BLaER1 treated with 17β-estradiol and CSF1 and Interleukin-3, amounts not matched to agents 10 nM and 100 nM (cell line): ENCODE results near the gene NPW.
A peak's percentile ranks its signal among the peaks of the same experiment; 100 is the strongest.
"Not testable (repeated sequence)": the region's sequence is repeated elsewhere in the genome, so short reads cannot be mapped to it uniquely, and the experiment has no call there.

Experiments used
- H3K27ac ChIP-seq, 11 experiments: shearing (Covaris generic); formaldehyde crosslinking; 2 replicates each; pipeline ENCODE4 v1.8.1; 2022
- H3K27me3 ChIP-seq, 11 experiments: shearing (Covaris generic); formaldehyde crosslinking; 2 replicates each; pipeline ENCODE4 v1.8.1; 2022
- H3K36me3 ChIP-seq, 11 experiments: shearing (Covaris generic); formaldehyde crosslinking; 2 replicates each; pipeline ENCODE4 v1.8.1; 2022
- H3K4me1 ChIP-seq, 10 experiments: shearing (Covaris generic); formaldehyde crosslinking; 2 replicates each; pipeline ENCODE4 v1.8.1; 2022
- H3K4me2 ChIP-seq, 11 experiments: shearing (Covaris generic); formaldehyde crosslinking; 2 replicates each; pipeline ENCODE4 v1.8.1; 2022
- H3K4me3 ChIP-seq, 10 experiments: shearing (Covaris generic); formaldehyde crosslinking; 2 replicates each; pipeline ENCODE4 v1.8.1; 2022
- H3K9ac ChIP-seq, 11 experiments: shearing (Covaris generic); formaldehyde crosslinking; 2 replicates each; pipeline ENCODE4 v1.8.1; 2022
- H3K9me3 ChIP-seq, 11 experiments: shearing (Covaris generic); formaldehyde crosslinking; replicated peaks in 1 of 11; 2 replicates each; pipeline ENCODE4 v1.8.1; 2022
- H4K20me1 ChIP-seq, 11 experiments: shearing (Covaris generic); formaldehyde crosslinking; 2 replicates each; pipeline ENCODE4 v1.8.1; 2022
- Cebpa-rat ChIP-seq, 11 experiments: shearing (Covaris generic); IDR thresholded peaks; 2 replicates each; pipeline ENCODE4 v1.8.1; 2022

Gene NPW

GRCh38 chr16:2008631-2009163 is 10.9 kb upstream of the NPW start:
- H3K4me1 ChIP-seq: peaks cover 59 to 78% (median 60%) of the 10 kb centered on the region in 10 experiments
- H4K20me1 ChIP-seq: peaks cover 49 to 57% (median 56%) of the 10 kb centered on the region in 11 experiments
- no peaks in the 10 kb centered on the region for H3K9me3 ChIP-seq
- H3K4me2 ChIP-seq: peak overlapping the region; percentile 94 to 100 (median 98)
- peak in 3 of 11 experiments; percentile 9 to 77 (median 52); a peak in 2 of 22 replicates for TF ChIP-seq Cebpa-rat (IDR thresholded peaks at IDR 0.05)
- H3K36me3 ChIP-seq: peaks cover 0 to 37% (median 20%) of the 10 kb centered on the region in 11 experiments; a peak in 16 of 22 replicates
- peak overlapping the region; percentile 81 to 100 (median 96) for H3K4me3 ChIP-seq
- H3K27me3 ChIP-seq: no peaks in the 10 kb centered on the region
- H3K27ac ChIP-seq: peak overlapping the region; percentile 60 to 97 (median 94)
- peak overlapping the region; percentile 86 to 99 (median 97) for H3K9ac ChIP-seq

DNA sequence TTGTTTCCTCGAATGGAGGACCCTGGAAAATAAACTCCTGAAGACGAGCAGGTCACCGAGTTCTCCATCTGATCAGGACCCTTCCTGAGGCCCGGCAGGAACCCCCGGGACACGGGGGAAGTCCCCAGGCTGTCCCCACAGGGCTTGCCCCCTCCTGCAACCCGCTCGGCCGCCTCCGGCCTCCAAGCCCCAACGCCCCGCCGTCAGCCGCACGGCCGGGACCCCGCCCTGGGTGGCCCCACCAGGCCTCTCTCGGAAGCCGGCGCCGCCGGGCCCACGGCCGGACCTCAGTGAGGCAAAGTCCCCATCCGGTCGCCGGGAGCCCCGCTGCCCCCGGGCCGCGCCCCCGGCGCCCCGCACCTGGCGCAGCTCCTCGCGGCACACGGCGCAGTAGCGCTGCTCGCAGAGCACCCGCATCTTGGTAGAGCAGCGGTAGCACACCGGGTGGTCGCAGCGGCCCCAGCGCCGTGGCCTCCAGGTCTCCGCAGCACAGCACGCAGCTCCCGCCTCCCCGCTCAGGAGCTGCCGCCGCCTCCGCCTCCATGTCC is 10.3 kb upstream of the NPW start:
- Histone ChIP-seq H3K4me3 (peak overlapping the region; percentile 81 to 100 (median 96)), H3K9me3 (no peaks in the 10 kb centered on the region), H3K36me3 (peaks cover 0 to 35% (median 20%) of the 10 kb centered on the region in 11 experiments; a peak in 15 of 22 replicates), H3K4me1 (peaks cover 53 to 76% (median 55%) of the 10 kb centered on the region in 10 experiments), H4K20me1 (peaks cover 44 to 52% (median 50%) of the 10 kb centered on the region in 11 experiments), H3K27me3 (no peaks in the 10 kb centered on the region), H3K4me2 (peak overlapping the region; percentile 94 to 100 (median 98)), H3K27ac (peak overlapping the region; percentile 60 to 97 (median 94)), H3K9ac (peak overlapping the region; percentile 86 to 99 (median 97))
- no peak for TF ChIP-seq Cebpa-rat (IDR thresholded peaks at IDR 0.05)

GRCh38 chr16:2009791-2010510 is 9.6 kb upstream of the NPW start, which contains the start of gene ZNF598:
TSS of gene ZNF598 (minus strand) at chr16:2009821.
- Histone ChIP-seq H4K20me1 (peaks cover 37 to 45% (median 43%) of the 10 kb centered on the region in 11 experiments), H3K36me3 (peaks cover 0 to 32% (median 13%) of the 10 kb centered on the region in 11 experiments; a peak in 14 of 22 replicates), H3K27me3 (no peaks in the 10 kb centered on the region), H3K9ac (peak within 1 kb of the TSS; percentile 86 to 99 (median 97)), H3K4me3 (peak within 1 kb of the TSS; percentile 81 to 100 (median 96)), H3K9me3 (no peaks in the 10 kb centered on the region), H3K4me1 (peaks cover 47 to 76% (median 50%) of the 10 kb centered on the region in 10 experiments), H3K27ac (peak within 1 kb of the TSS; percentile 60 to 97 (median 94)), H3K4me2 (peak within 1 kb of the TSS; percentile 94 to 100 (median 98))
- TF ChIP-seq Cebpa-rat (IDR thresholded peaks at IDR 0.05): no peak

DNA sequence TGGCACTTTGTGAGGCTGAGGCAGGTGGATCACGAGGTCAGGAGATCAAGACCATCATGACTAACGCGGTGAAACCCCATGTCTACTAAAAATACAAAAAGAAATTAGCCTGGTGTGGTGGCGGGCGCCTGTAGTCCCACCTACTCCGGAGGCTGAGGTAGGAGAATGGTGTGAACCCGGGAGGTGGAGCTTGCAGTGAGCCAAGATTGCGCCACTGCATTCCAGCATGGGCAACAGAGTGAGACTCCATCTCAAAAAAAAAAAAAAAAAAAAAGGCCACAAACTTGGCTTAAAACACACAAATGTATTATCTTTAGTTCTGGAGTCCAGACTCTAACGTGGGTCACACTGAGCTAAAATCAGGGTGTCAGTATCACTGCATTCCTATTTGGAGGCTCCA is 7.9 kb upstream of the NPW start:
- peaks cover 0 to 16% (median 10%) of the 10 kb centered on the region in 11 experiments; a peak in 14 of 22 replicates for H3K36me3 ChIP-seq
- not testable (repeated sequence) for H3K4me3 ChIP-seq, H3K9me3 ChIP-seq, H3K27ac ChIP-seq, H3K9ac ChIP-seq, H3K27me3 ChIP-seq
- H4K20me1 ChIP-seq: peaks cover 19 to 27% (median 26%) of the 10 kb centered on the region in 11 experiments
- peak overlapping the region in 3 of 11 experiments; percentile 5 to 96 (median 93); a peak in 4 of 22 replicates for H3K4me2 ChIP-seq
- peaks cover 43 to 76% (median 50%) of the 10 kb centered on the region in 10 experiments for H3K4me1 ChIP-seq

DNA sequence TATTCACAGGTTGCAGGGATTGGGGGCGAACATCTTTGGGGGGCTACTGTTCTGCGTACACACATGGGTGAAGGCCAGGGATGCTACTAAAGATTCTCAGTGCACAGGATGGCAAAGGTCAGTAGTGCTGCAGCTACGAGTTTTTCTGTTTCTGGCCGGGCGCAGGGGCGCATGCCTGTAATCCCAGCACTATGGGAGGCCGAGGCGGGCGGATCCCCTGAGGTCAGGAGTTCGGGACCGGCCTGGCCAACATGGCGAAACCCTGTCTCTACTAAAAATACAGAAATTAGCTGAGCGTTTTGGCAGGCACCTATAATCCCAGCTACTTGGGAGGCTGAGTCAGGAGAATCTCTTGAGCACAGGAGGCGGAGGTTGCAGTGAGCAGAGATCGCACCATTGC is 6.1 kb upstream of the NPW start:
- H3K36me3 ChIP-seq: no peaks in the 10 kb centered on the region

GRCh38 chr16:2015117-2015946 is 4.3 kb upstream of the NPW start:
- TF ChIP-seq Cebpa-rat (IDR thresholded peaks at IDR 0.05): peak in 6 of 11 experiments; percentile 8 to 86 (median 46); a peak in 8 of 22 replicates
- H3K9ac ChIP-seq: peak overlapping the region; percentile 27 to 77 (median 58); a peak in 19 of 22 replicates
- H3K4me3 ChIP-seq: no peak overlapping the region
- no peaks in the 10 kb centered on the region for H3K36me3 ChIP-seq
- H4K20me1 ChIP-seq: peaks cover 0 to 4% (median 0%) of the 10 kb centered on the region in 11 experiments; a peak in 3 of 22 replicates
- H3K4me1 ChIP-seq: peaks cover 31 to 72% (median 40%) of the 10 kb centered on the region in 10 experiments
- H3K4me2 ChIP-seq: peak overlapping the region; percentile 30 to 79 (median 52)
- peak overlapping the region in 9 of 11 experiments; percentile 47 to 89 (median 59); a peak in 16 of 22 replicates for H3K27ac ChIP-seq
- no peaks in the 10 kb centered on the region for H3K9me3 ChIP-seq
- peaks cover 19 to 32% (median 28%) of the 10 kb centered on the region in 11 experiments for H3K27me3 ChIP-seq

More for the DNA sequence above, 6.1 kb upstream of the NPW start:
- Histone ChIP-seq H3K9ac (peak overlapping the region in 2 of 11 experiments; percentile 8 to 14; a peak in 1 of 22 replicates), H4K20me1 (peaks cover 1 to 9% (median 8%) of the 10 kb centered on the region in 11 experiments; a peak in 21 of 22 replicates), H3K27me3 (peaks cover under 1 to 14% (median 10%) of the 10 kb centered on the region in 11 experiments; a peak in 19 of 22 replicates), H3K4me3 (no peak overlapping the region), H3K9me3 (no peaks in the 10 kb centered on the region), H3K4me1 (peaks cover 25 to 63% (median 33%) of the 10 kb centered on the region in 10 experiments), H3K27ac (peak overlapping the region in 3 of 11 experiments; percentile 10 to 89 (median 13); a peak in 2 of 22 replicates), H3K4me2 (no peak overlapping the region; a peak in 1 of 22 replicates)
- TF ChIP-seq Cebpa-rat (IDR thresholded peaks at IDR 0.05): no peak

DNA sequence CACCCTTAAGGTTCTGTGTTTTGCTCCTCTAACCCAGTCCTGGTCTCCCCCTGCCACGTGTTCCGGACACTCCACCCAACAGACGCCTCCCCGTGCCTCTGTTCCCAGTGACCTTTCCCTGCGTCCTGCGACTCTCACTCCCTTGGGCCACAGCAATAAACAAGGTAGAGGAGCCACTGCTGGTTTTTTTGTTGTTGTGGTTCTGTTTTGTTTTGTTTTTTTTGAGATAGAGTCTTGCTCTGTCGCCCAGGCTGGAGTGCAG is 3.7 kb upstream of the NPW start:
- Histone ChIP-seq H3K4me2 (peak overlapping the region; percentile 30 to 79 (median 52)), H3K27me3 (peaks cover 24 to 37% (median 33%) of the 10 kb centered on the region in 11 experiments), H3K27ac (peak overlapping the region in 9 of 11 experiments; percentile 47 to 89 (median 59); a peak in 16 of 22 replicates), H3K4me1 (peaks cover 29 to 72% (median 36%) of the 10 kb centered on the region in 10 experiments), H3K4me3 (no peak overlapping the region), H3K9ac (peak overlapping the region; percentile 27 to 77 (median 58); a peak in 19 of 22 replicates), H4K20me1 (peaks cover 0 to 5% (median 0%) of the 10 kb centered on the region in 11 experiments; a peak in 3 of 22 replicates), H3K9me3 (no peaks in the 10 kb centered on the region), H3K36me3 (no peaks in the 10 kb centered on the region)
- TF ChIP-seq Cebpa-rat (IDR thresholded peaks at IDR 0.05): no peak

- Histone ChIP-seq H4K20me1 (peaks cover 0 to 5% (median 0%) of the 10 kb centered on the region in 11 experiments; a peak in 3 of 22 replicates), H3K4me2 (peak overlapping the region in 10 of 11 experiments; percentile 30 to 79 (median 52); a peak in 19 of 22 replicates), H3K4me1 (peaks cover 28 to 66% (median 35%) of the 10 kb centered on the region in 10 experiments), H3K9ac (peak overlapping the region in 7 of 11 experiments; percentile 40 to 77 (median 62); a peak in 10 of 22 replicates), H3K36me3 (no peaks in the 10 kb centered on the region), H3K27ac (peak overlapping the region in 6 of 11 experiments; percentile 47 to 89 (median 70); a peak in 10 of 22 replicates), H3K4me3 (no peak overlapping the region), H3K27me3 (peaks cover 30 to 43% (median 39%) of the 10 kb centered on the region in 11 experiments), H3K9me3 (no peaks in the 10 kb centered on the region)
- TF ChIP-seq Cebpa-rat (IDR thresholded peaks at IDR 0.05): no peak
These were observed 3.1 kb upstream of the NPW start for GRCh38 chr16:2016407-2016922.
